Measurements from ENCODE around the gene MAP1S. TPM values are rescaled to one million over a fixed set of nuclear protein-coding genes. Genes with fewer than 3 reads are reported as not detected.
"Not testable (repeated sequence)": the region's sequence is repeated elsewhere in the genome, so short reads cannot be mapped to it uniquely, and the experiment has no call there.

The MAP1S gene
- total RNA-seq, 4 donors from 2014 or later: 20.0 to 61.5 (median 35.1) TPM

- intact Hi-C loops (cut with DNase I; ENCODE audit: low total_unique reads) (no loop called here), in situ Hi-C loops (cut with MboI; ENCODE audit: low sequenced_read_pairs in 4 of 4) (no loop called here)
- DNase-seq: no peak
- Histone ChIP-seq H3K27ac (no peak overlapping the region), H3K4me3 (no peak overlapping the region), H3K36me3 (no peaks in the 10 kb centered on the region), H3K9me3 (no peaks in the 10 kb centered on the region), H3K4me1 (no peaks in the 10 kb centered on the region), H3K27me3 (peaks cover 6 to 13% (median 13%) of the 10 kb centered on the region in 3 donors)
- TF ChIP-seq POLR2A (IDR thresholded peaks at IDR 0.05): no peak
- no peak for TF ChIP-seq CTCF (IDR thresholded peaks at IDR 0.05 in 4 of 5, conservative IDR thresholded peaks at IDR 0.05 in 1 of 5)
- ATAC-seq: no peak
These were observed 52.9 kb downstream of the MAP1S start for GRCh38 chr19:17772172-17772571.

GRCh38 chr19:17775245-17775927 is 56.1 kb downstream of the MAP1S start:
- intact Hi-C loops (cut with DNase I; ENCODE audit: low total_unique reads): no loop called here
- in situ Hi-C loops (cut with MboI; ENCODE audit: low sequenced_read_pairs in 4 of 4): no loop called here

GRCh38 chr19:17775991-17776803 is 56.9 kb downstream of the MAP1S start:
- no peaks in the 10 kb centered on the region for H3K9me3 ChIP-seq
- TF ChIP-seq POLR2A (IDR thresholded peaks at IDR 0.05) (no peak), CTCF (IDR thresholded peaks at IDR 0.05 in 4 of 5, conservative IDR thresholded peaks at IDR 0.05 in 1 of 5) (no peak)
- no peak overlapping the region for H3K27ac ChIP-seq
- H3K4me1 ChIP-seq: no peaks in the 10 kb centered on the region
- DNase-seq: no peak
- no peak overlapping the region for H3K4me3 ChIP-seq
- intact Hi-C loops (cut with DNase I; ENCODE audit: low total_unique reads): no loop called here
- in situ Hi-C loops (cut with MboI; ENCODE audit: low sequenced_read_pairs in 4 of 4): no loop called here
- no peaks in the 10 kb centered on the region for H3K36me3 ChIP-seq
- H3K27me3 ChIP-seq: peaks cover 19 to 32% (median 21%) of the 10 kb centered on the region in 3 donors
- no peak for ATAC-seq

More at GRCh38 chr19:17775245-17775927, 56.1 kb downstream of the MAP1S start:
- no peaks in the 10 kb centered on the region for H3K9me3 ChIP-seq
- no peak overlapping the region for H3K4me3 ChIP-seq
- DNase-seq (no peak), ATAC-seq (no peak)
- H3K36me3 ChIP-seq: no peaks in the 10 kb centered on the region
- H3K4me1 ChIP-seq: no peaks in the 10 kb centered on the region
- H3K27ac ChIP-seq: no peak overlapping the region
- TF ChIP-seq CTCF (IDR thresholded peaks at IDR 0.05 in 4 of 5, conservative IDR thresholded peaks at IDR 0.05 in 1 of 5): no peak
- TF ChIP-seq POLR2A (IDR thresholded peaks at IDR 0.05): no peak
- H3K27me3 ChIP-seq: peaks cover 17 to 32% (median 19%) of the 10 kb centered on the region in 3 donors

GRCh38 chr19:17777840-17778239 is 58.6 kb downstream of the MAP1S start:
- H3K27ac ChIP-seq; in situ Hi-C loops (cut with MboI; ENCODE audit: low sequenced_read_pairs in 4 of 4); intact Hi-C loops (cut with DNase I; ENCODE audit: low total_unique reads); DNase-seq; ATAC-seq; H3K4me1 ChIP-seq; H3K9me3 ChIP-seq; H3K36me3 ChIP-seq; H3K4me3 ChIP-seq: not testable (repeated sequence)
- H3K27me3 ChIP-seq: peaks cover 21 to 32% (median 27%) of the 10 kb centered on the region in 3 donors

- no peaks in the 10 kb centered on the region for H3K36me3 ChIP-seq
- H3K4me3 ChIP-seq: no peak overlapping the region
- TF ChIP-seq POLR2A (IDR thresholded peaks at IDR 0.05): no peak
- TF ChIP-seq CTCF (IDR thresholded peaks at IDR 0.05 in 4 of 5, conservative IDR thresholded peaks at IDR 0.05 in 1 of 5): no peak
- H3K27ac ChIP-seq: no peak overlapping the region
- intact Hi-C loops (cut with DNase I; ENCODE audit: low total_unique reads): no loop called here
- DNase-seq (no peak), ATAC-seq (no peak)
- no peaks in the 10 kb centered on the region for H3K4me1 ChIP-seq
- in situ Hi-C loops (cut with MboI; ENCODE audit: low sequenced_read_pairs in 4 of 4): no loop called here
- H3K9me3 ChIP-seq: no peaks in the 10 kb centered on the region
- H3K27me3 ChIP-seq: peaks cover 21 to 32% (median 27%) of the 10 kb centered on the region in 3 donors
These were observed 59.1 kb downstream of the MAP1S start for GRCh38 chr19:17778251-17778967.

All from gastrocnemius medialis (tissue), 4 donors.